ENCODE measurements around the gene GGT6.

Gene GGT6

GRCh38 chr17:4554997-4555799 lies 5.2 kb downstream of the GGT6 start, which contains the start of gene MYBBP1A:
MYBBP1A (minus strand) TSS chr17:4555384; CDS start chr17:4555324, 60 bp downstream.
- peak within 1 kb of the TSS; percentile 94 to 96 (median 95) for H3K4me3 Mint-ChIP-seq
- H3K27ac Mint-ChIP-seq: peak within 1 kb of the TSS; percentile 84 to 94 (median 90)
- no peaks in the 10 kb centered on the region for H3K9me3 Mint-ChIP-seq
- H3K27me3 Mint-ChIP-seq (ENCODE audit: low read depth): no peaks in the 10 kb centered on the region
- peaks cover 22% of the 10 kb centered on the region for H3K4me1 Mint-ChIP-seq
- peaks cover 11% of the 10 kb centered on the region for H3K36me3 Mint-ChIP-seq (ENCODE audit: low read depth)
- peak; percentile 34 to 56 (median 40) for TF ChIP-seq CTCF (IDR thresholded peaks at IDR 0.05; ENCODE audit: unreplicated experiment in 3 of 3)

- H3K4me1 Mint-ChIP-seq: peaks cover 22% of the 10 kb centered on the region
- H3K27ac Mint-ChIP-seq: peak overlapping the region in 2 of 3 experiments; percentile 19 to 48
- no peak for TF ChIP-seq CTCF (IDR thresholded peaks at IDR 0.05; ENCODE audit: unreplicated experiment in 3 of 3)
- no peaks in the 10 kb centered on the region for H3K27me3 Mint-ChIP-seq (ENCODE audit: low read depth)
- H3K9me3 Mint-ChIP-seq: no peaks in the 10 kb centered on the region
- H3K4me3 Mint-ChIP-seq: peak overlapping the region; percentile 94 to 96 (median 95)
- H3K36me3 Mint-ChIP-seq (ENCODE audit: low read depth): peaks cover 11% of the 10 kb centered on the region
Observed at GRCh38 chr17:4554441-4554996, 5.9 kb downstream of the GGT6 start.

GRCh38 chr17:4553669-4554068 lies 6.7 kb downstream of the GGT6 start:
- Mint-ChIP-seq H3K9me3 (no peaks in the 10 kb centered on the region), H3K27me3 (ENCODE audit: low read depth) (no peaks in the 10 kb centered on the region), H3K27ac (no peak overlapping the region), H3K36me3 (ENCODE audit: low read depth) (peaks cover 11% of the 10 kb centered on the region), H3K4me1 (peaks cover 22% of the 10 kb centered on the region), H3K4me3 (peak overlapping the region; percentile 94 to 96 (median 95))
- TF ChIP-seq CTCF (IDR thresholded peaks at IDR 0.05; ENCODE audit: unreplicated experiment in 3 of 3): no peak

- Mint-ChIP-seq H3K9me3 (no peaks in the 10 kb centered on the region), H3K4me3 (peak overlapping the region in 2 of 3 experiments; percentile 20 to 38), H3K27me3 (ENCODE audit: low read depth) (no peaks in the 10 kb centered on the region), H3K4me1 (peaks cover 22% of the 10 kb centered on the region), H3K27ac (no peak overlapping the region), H3K36me3 (ENCODE audit: low read depth) (peaks cover 15% of the 10 kb centered on the region)
- no peak for TF ChIP-seq CTCF (IDR thresholded peaks at IDR 0.05; ENCODE audit: unreplicated experiment in 3 of 3)
Observed at GRCh38 chr17:4551796-4552525, 8.4 kb downstream of the GGT6 start.

DNA sequence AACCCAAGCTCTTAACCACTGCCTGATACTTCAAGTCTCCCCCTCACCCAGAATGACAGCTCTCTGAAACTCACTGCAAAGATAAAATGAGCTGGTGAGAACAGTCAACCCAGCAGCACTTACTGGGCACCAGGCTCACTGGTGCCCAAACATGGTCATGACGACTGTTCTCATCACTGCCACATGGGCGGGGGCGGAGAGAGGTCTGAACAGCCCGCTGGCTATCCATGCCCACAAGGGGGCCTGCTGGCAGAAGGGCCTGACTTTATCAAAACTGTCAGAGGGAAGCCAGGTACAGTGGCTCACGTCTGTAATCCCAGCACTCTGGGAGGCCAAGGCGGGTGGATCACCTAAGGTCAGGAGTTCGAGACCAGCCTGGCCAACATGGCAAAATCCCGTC lies 9.2 kb downstream of the GGT6 start:
- Mint-ChIP-seq H3K4me1 (peaks cover 18% of the 10 kb centered on the region), H3K36me3 (ENCODE audit: low read depth) (peaks cover 19% of the 10 kb centered on the region), H3K27me3 (ENCODE audit: low read depth) (no peaks in the 10 kb centered on the region), H3K4me3 (peak overlapping the region in 2 of 3 experiments; percentile 17 to 23), H3K27ac (no peak overlapping the region), H3K9me3 (no peaks in the 10 kb centered on the region)
- TF ChIP-seq CTCF (IDR thresholded peaks at IDR 0.05; ENCODE audit: unreplicated experiment in 3 of 3): no peak
